GM18951 (cell line): ENCODE data around the gene GLCE.
"Not testable (repeated sequence)": the region's sequence is repeated elsewhere in the genome, so short reads cannot be mapped to it uniquely, and the experiment has no call there.

Experiments
- POLR2A ChIP-seq: IDR thresholded peaks from 4 replicates; pipeline ENCODE4 v1.6.1; 2011; ENCODE audit warnings: mild to moderate bottlenecking; ENCODE audit not compliant: insufficient read length, insufficient read depth; ENCODE audit errors: extremely low read depth
- in situ Hi-C: fragments of 300-500 bp; cut with MboI; formaldehyde crosslinking; loops from one replicate; pipeline ENCODE4 v1.12.0; 2022; ENCODE audit warnings: low sequenced_read_pairs, mixed read lengths, inconsistent platforms; ENCODE audit not compliant: unreplicated experiment

The GLCE gene

DNA sequence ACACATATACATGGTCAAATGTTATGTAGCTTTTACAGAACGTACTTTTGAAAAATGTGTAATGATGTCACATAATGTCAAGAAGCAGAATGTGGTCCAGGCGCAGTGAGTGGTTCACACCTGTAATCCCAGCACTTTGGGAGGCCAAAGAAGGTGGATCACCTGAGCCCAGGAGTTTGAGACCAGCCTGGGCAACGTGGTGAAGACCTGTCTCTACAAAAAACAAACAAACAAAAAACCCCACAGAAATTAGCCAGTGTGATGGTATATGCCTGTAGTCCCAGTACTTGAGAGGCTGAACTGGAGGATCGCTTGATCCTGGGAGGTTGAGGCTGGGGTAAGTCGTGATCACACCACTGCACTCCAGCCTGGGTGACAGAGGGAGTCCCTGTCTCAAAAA is 15.9 kb upstream of the GLCE start:
- no peak for TF ChIP-seq POLR2A
- in situ Hi-C loops = no loop called here

- in situ Hi-C loops = no loop called here
Observed at GRCh38 chr15:69145149-69145693, 15.2 kb upstream of the GLCE start.

GRCh38 chr15:69145694-69146492 is 14.5 kb upstream of the GLCE start:
- no peak for TF ChIP-seq POLR2A
- in situ Hi-C loops = no loop called here

More at GRCh38 chr15:69145149-69145693, 15.2 kb upstream of the GLCE start:
- TF ChIP-seq POLR2A = no peak

GRCh38 chr15:69146724-69147435 is 13.6 kb upstream of the GLCE start:
- TF ChIP-seq POLR2A = no peak
- in situ Hi-C loops = no loop called here

DNA sequence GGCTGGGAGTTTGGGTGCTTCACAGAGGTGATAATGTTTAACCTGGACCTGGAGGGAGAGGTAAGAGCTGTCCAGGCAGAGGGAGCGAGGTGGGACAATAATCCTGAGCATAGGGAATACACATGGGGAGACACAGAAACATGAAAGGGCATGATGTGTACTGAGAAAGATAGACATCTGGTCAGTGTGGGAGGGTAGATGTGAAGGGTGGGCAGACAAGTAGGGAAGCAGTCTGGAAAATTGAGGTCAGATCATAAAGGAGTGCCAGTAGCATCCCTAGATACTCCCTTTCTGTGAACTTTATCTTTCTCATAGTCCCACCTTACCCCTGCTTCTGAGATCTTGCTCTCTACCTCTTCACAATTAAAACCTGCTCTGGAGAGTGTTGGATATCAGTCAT is 12.0 kb upstream of the GLCE start:
- in situ Hi-C loops = no loop called here
- no peak for TF ChIP-seq POLR2A

DNA sequence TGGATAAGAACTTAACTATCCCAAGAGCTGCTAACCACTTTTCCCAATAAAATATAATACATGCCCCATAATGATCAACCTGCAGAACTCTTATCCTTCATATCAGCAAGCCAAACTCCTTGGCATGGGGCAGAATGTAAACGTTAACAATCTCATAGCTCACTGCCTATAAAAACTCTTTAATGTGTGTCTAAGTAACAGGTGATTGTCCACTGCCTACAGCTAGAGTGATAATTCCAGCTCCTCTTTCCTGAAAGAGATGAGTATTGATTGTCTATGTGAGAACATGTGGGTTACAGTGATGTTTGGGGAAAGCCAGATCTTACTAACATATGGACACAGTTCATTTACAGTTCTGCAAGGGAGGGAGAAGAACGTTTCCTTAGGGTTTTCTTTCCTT is 11.3 kb upstream of the GLCE start:
- in situ Hi-C loops = no loop called here
- no peak for TF ChIP-seq POLR2A

DNA sequence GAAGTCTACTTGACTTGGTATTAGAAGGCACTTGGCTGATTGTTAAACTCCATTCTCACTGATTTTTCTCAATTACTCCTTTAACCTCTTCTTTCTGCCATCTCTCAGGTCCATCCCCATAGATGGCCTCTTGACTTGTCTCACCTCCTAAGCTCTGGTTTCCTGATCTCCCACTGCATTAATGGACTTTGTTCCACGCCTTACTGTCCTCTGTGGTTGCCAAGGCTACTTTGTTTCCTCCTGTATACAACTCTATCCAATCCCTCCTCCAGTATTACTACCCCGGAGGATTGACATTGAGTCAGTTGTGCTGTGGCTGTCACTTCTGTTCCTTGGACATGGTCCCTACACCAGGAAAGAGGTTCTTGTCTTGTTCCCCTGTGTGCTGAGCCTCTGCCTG is 10.6 kb upstream of the GLCE start:
- in situ Hi-C loops = no loop called here
- TF ChIP-seq POLR2A = no peak

DNA sequence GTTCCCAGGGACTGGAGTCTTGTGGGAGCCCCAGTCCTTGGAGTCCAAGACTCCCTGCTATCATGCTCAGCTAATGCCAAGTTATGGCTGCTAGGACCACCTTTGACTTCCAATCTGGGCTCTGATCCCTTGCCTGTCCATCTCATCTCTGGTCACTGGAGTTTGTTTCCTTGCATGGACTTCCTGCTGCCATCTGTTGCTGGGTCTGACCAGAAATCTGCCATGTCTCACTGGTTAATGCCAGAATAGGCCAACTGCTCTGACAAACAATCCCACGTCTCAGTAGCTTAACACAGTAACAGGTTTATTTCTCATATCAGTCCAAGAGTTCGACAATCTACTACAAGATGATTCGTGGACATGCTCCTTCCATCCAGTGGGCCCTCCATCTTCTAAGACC is 10.1 kb upstream of the GLCE start:
- in situ Hi-C loops = no loop called here
- TF ChIP-seq POLR2A = no peak

- in situ Hi-C loops = no loop called here
- TF ChIP-seq POLR2A = no peak
Observed at GRCh38 chr15:69150841-69151240, 9.6 kb upstream of the GLCE start.

DNA sequence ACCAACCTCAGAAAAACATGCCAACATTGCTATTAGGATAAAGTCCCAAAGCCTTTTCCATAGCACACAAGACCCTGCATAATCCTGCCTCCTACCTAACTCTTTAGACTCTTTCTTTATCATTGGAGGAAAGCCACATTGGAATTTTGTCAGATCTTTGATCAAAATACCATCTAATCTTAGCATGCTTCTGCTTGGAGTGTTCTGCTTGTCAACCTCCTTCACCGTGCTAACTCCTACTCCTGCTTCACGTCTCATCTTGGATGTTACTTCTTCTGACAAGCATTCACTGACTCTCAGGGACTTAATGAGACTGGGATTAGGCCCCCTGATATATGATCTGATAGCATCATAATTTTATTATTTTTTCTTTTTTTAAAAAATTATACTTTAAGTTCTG is 7.4 kb upstream of the GLCE start:
- TF ChIP-seq POLR2A = no peak
- in situ Hi-C loops = no loop called here

DNA sequence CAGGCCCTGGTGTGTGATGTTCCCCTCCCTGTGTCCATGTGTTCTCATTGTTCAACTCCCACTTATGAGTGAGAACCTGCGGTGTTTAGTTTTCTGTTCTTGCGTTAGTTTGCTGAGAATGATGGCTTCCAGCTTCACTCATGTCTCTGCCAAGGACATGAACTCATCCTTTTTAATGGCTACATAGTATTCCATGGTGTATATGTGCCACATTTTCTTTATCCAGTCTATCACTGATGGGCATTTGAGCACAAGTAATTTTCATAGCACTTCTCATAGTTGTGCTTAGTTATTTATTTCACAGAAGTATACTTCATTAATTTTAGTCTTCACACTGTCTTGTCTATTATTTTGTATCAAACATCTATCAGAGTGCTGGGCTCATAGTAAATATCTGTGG is 6.8 kb upstream of the GLCE start:
- in situ Hi-C loops = not testable (repeated sequence)

DNA sequence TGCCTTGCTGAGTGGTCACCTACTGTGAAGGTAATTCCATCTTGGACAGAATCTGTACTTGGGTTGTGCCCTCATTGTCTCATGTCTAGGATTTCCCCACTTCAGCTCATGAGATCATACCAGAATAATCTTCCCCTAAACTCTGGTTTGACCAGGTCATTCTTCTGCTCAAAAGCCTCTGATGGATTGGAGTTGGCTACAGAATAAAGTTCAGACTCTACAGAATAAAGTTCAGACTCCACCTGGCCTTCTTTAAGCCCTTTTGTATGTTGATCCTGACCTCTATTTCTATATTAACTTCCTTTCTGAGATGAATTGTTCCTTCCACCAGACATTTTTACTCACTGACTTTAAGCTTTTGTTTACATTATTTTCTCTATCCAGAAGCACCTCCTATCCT is 6.4 kb upstream of the GLCE start:
- no peak for TF ChIP-seq POLR2A
- in situ Hi-C loops = no loop called here

DNA sequence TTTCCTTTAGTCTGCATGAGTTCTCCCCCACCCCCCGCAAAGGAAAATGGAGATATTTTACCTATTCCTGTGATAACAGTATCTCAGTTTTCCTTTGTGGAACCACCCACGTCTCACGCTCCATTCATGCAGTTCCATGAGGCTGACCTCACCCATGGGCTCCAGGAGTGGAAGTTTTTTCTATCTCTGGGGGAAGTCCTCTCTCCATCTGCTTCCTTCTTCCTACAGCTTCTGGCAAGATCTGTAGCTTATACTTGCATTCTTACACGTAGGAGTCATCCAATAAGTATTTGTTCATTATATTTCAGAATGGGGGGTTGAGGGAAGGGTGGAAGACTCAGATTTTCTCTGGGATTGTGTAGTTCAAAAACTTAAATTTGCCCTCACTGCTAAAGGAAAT is 5.8 kb upstream of the GLCE start:
- no peak for TF ChIP-seq POLR2A
- in situ Hi-C loops = no loop called here
